ENCODE measurements around the gene PGLYRP2. TPM values are rescaled to one million over a fixed set of nuclear protein-coding genes. Genes with fewer than 3 reads are reported as not detected.
"Not testable (repeated sequence)": the region's sequence is repeated elsewhere in the genome, so short reads cannot be mapped to it uniquely, and the experiment has no call there.

Gene PGLYRP2
- total RNA-seq, 1 donor from 2014 or later, result not detected

- Mint-ChIP-seq H3K9me3 (peaks cover 23% of the 10 kb centered on the region), H3K36me3 (no peaks in the 10 kb centered on the region), H3K4me3 (no peak overlapping the region), H3K27ac (no peak overlapping the region), H3K27me3 (ENCODE audit: low read depth) (peaks cover 6% of the 10 kb centered on the region), H3K4me1 (no peaks in the 10 kb centered on the region)
- TF ChIP-seq, protein P1, sequence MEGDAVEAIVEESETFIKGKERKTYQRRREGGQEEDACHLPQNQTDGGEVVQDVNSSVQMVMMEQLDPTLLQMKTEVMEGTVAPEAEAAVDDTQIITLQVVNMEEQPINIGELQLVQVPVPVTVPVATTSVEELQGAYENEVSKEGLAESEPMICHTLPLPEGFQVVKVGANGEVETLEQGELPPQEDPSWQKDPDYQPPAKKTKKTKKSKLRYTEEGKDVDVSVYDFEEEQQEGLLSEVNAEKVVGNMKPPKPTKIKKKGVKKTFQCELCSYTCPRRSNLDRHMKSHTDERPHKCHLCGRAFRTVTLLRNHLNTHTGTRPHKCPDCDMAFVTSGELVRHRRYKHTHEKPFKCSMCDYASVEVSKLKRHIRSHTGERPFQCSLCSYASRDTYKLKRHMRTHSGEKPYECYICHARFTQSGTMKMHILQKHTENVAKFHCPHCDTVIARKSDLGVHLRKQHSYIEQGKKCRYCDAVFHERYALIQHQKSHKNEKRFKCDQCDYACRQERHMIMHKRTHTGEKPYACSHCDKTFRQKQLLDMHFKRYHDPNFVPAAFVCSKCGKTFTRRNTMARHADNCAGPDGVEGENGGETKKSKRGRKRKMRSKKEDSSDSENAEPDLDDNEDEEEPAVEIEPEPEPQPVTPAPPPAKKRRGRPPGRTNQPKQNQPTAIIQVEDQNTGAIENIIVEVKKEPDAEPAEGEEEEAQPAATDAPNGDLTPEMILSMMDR (IDR thresholded peaks at IDR 0.05; ENCODE audit: unreplicated experiment), result no peak
- no peak for DNase-seq (ENCODE audit: low spot score in 2 of 2, unreplicated experiment in 2 of 2)
These were observed 3.0 kb downstream of the PGLYRP2 start for GRCh38 chr19:15476325-15476724.

GRCh38 chr19:15475611-15476010 lies 3.7 kb downstream of the PGLYRP2 start:
- H3K9me3 Mint-ChIP-seq, result peaks cover 23% of the 10 kb centered on the region
- no peak overlapping the region for H3K27ac Mint-ChIP-seq
- peaks cover 10% of the 10 kb centered on the region for H3K27me3 Mint-ChIP-seq (ENCODE audit: low read depth)
- no peaks in the 10 kb centered on the region for H3K4me1 Mint-ChIP-seq
- TF ChIP-seq, protein P1 (IDR thresholded peaks at IDR 0.05; ENCODE audit: unreplicated experiment), result no peak
- H3K36me3 Mint-ChIP-seq, result no peaks in the 10 kb centered on the region
- no peak overlapping the region for H3K4me3 Mint-ChIP-seq
- no peak for DNase-seq (ENCODE audit: low spot score in 2 of 2, unreplicated experiment in 2 of 2)

DNA sequence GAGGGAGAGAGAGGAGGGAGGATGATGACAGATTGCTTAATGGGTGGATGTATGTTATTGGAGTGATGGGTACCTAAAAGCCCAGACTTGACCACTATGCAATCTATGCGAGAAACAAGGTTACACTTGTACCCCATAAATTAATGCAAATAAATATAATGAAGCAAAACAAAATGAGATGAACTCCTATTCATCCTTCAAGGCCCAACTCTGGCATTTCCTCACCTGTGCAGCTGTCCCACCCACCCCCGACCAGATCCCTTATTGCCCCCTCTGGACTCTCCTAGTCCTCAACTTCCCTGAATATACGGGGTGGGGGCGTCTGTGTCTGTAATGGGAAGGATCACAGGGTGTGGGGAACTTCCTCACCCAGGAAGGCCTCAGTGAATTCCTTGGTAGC lies 4.1 kb downstream of the PGLYRP2 start:
- Mint-ChIP-seq H3K4me1 (no peaks in the 10 kb centered on the region), H3K4me3 (no peak overlapping the region), H3K9me3 (peaks cover 23% of the 10 kb centered on the region), H3K27ac (no peak overlapping the region), H3K36me3 (no peaks in the 10 kb centered on the region), H3K27me3 (ENCODE audit: low read depth) (peaks cover 14% of the 10 kb centered on the region)
- no peak for DNase-seq (ENCODE audit: low spot score in 2 of 2, unreplicated experiment in 2 of 2)
- TF ChIP-seq, protein P1 (IDR thresholded peaks at IDR 0.05; ENCODE audit: unreplicated experiment), result no peak

- not testable (repeated sequence) for H3K36me3 Mint-ChIP-seq; DNase-seq (ENCODE audit: low spot score in 2 of 2, unreplicated experiment in 2 of 2); H3K27ac Mint-ChIP-seq; H3K4me3 Mint-ChIP-seq; H3K4me1 Mint-ChIP-seq
- Mint-ChIP-seq H3K9me3 (peaks cover 20% of the 10 kb centered on the region), H3K27me3 (ENCODE audit: low read depth) (peaks cover 26% of the 10 kb centered on the region)
These were observed 5.5 kb downstream of the PGLYRP2 start for GRCh38 chr19:15473821-15474220.

DNA sequence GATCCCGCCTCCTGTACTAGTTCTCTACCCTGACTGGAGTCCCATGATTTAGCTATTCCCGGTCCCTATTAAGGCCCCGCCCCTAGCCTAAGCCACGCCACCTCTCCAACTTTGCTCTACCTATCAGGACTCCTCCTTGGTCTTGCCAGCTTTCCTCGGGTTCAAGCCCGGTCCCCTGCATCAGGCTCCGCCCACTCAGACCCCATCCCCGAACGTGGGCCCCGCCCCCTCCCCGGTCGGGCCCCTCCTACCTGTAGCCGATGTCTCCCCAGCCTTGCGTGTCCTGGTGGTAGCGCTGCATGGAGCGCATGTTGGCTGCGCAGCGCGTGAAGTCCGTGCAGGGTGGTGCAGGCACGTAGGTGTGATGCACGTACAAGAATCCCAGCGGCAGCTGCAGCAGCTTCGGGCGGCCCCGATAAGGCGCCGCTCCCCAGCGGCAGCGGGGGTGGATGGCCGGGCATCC lies 7.6 kb downstream of the PGLYRP2 start:
- H3K4me1 Mint-ChIP-seq, result no peaks in the 10 kb centered on the region
- no peak overlapping the region for H3K27ac Mint-ChIP-seq
- no peak overlapping the region for H3K4me3 Mint-ChIP-seq
- H3K27me3 Mint-ChIP-seq (ENCODE audit: low read depth), result peaks cover 46% of the 10 kb centered on the region
- TF ChIP-seq, protein P1 (IDR thresholded peaks at IDR 0.05; ENCODE audit: unreplicated experiment), result no peak
- no peaks in the 10 kb centered on the region for H3K36me3 Mint-ChIP-seq
- peaks cover 16% of the 10 kb centered on the region for H3K9me3 Mint-ChIP-seq
- no peak for DNase-seq (ENCODE audit: low spot score in 2 of 2, unreplicated experiment in 2 of 2)

GRCh38 chr19:15469513-15470297 lies 9.6 kb downstream of the PGLYRP2 start:
- Mint-ChIP-seq H3K27me3 (ENCODE audit: low read depth) (peaks cover 54% of the 10 kb centered on the region), H3K9me3 (peaks cover 10% of the 10 kb centered on the region), H3K36me3 (no peaks in the 10 kb centered on the region), H3K27ac (no peak overlapping the region), H3K4me3 (no peak overlapping the region), H3K4me1 (no peaks in the 10 kb centered on the region)
- no peak for DNase-seq (ENCODE audit: low spot score in 2 of 2, unreplicated experiment in 2 of 2)
- TF ChIP-seq, protein P1 (IDR thresholded peaks at IDR 0.05; ENCODE audit: unreplicated experiment), result no peak
